NCI-H2171 treated with DMSO at 0.1 percent for 48 hours (cell line): ENCODE results near the gene PARN.
A peak's percentile ranks its signal among the peaks of the same experiment; 100 is the strongest.
"Not testable (repeated sequence)": the region's sequence is repeated elsewhere in the genome, so short reads cannot be mapped to it uniquely, and the experiment has no call there.

ENCODE experiments used
- DNase-seq: peaks from one replicate; lab custom pipeline; 2025; lab: John Stamatoyannopoulos, UW

Gene PARN

GRCh38 chr16:14574698-14575415 lies 55.2 kb downstream of the PARN start:
- DNase-seq = not testable (repeated sequence)

- DNase-seq = no peak
Observed at GRCh38 chr16:14572535-14572934, 57.5 kb downstream of the PARN start.

GRCh38 chr16:14569213-14569612 lies 60.8 kb downstream of the PARN start:
- DNase-seq = peak; percentile 18

- DNase-seq = no peak
Observed at GRCh38 chr16:14566599-14566998, 63.5 kb downstream of the PARN start.

GRCh38 chr16:14565688-14566025 lies 64.4 kb downstream of the PARN start:
- DNase-seq = no peak

- peak; percentile 70 for DNase-seq
Observed at GRCh38 chr16:14564861-14565687, 65.0 kb downstream of the PARN start.

GRCh38 chr16:14564323-14564722 lies 65.7 kb downstream of the PARN start:
- peak; percentile 23 for DNase-seq

GRCh38 chr16:14562691-14563491 lies 67.2 kb downstream of the PARN start:
- DNase-seq = no peak

- DNase-seq = no peak
Observed at GRCh38 chr16:14560523-14560922, 69.5 kb downstream of the PARN start.

GRCh38 chr16:14559809-14560241 lies 70.2 kb downstream of the PARN start:
- DNase-seq = no peak

GRCh38 chr16:14553447-14553846 lies 76.6 kb downstream of the PARN start:
- no peak for DNase-seq

GRCh38 chr16:14549789-14550153 lies 80.3 kb downstream of the PARN start:
- DNase-seq = no peak

GRCh38 chr16:14548933-14549788 lies 80.9 kb downstream of the PARN start:
- DNase-seq = no peak

GRCh38 chr16:14545346-14545884 lies 84.6 kb downstream of the PARN start:
- DNase-seq = no peak

- not testable (repeated sequence) for DNase-seq
Observed at GRCh38 chr16:14544846-14545245, 85.2 kb downstream of the PARN start.

- no peak for DNase-seq
Observed at GRCh38 chr16:14539631-14540030, 90.4 kb downstream of the PARN start.

GRCh38 chr16:14539156-14539555 lies 90.9 kb downstream of the PARN start:
- no peak for DNase-seq

- no peak for DNase-seq
Observed at GRCh38 chr16:14538604-14539003, 91.5 kb downstream of the PARN start.

- no peak for DNase-seq
Observed at GRCh38 chr16:14531613-14532012, 98.4 kb downstream of the PARN start.

- DNase-seq = no peak
Observed at GRCh38 chr16:14531101-14531500, 99.0 kb downstream of the PARN start.

GRCh38 chr16:14530046-14530445 lies 100.0 kb downstream of the PARN start:
- no peak for DNase-seq
